ENCODE measurements around the gene GPR158. TPM values are rescaled to one million over a fixed set of nuclear protein-coding genes. Genes with fewer than 3 reads are reported as not detected.

GPR158 gene
- total RNA-seq, 1 donor from 2014 or later, result 0.34 TPM

DNA sequence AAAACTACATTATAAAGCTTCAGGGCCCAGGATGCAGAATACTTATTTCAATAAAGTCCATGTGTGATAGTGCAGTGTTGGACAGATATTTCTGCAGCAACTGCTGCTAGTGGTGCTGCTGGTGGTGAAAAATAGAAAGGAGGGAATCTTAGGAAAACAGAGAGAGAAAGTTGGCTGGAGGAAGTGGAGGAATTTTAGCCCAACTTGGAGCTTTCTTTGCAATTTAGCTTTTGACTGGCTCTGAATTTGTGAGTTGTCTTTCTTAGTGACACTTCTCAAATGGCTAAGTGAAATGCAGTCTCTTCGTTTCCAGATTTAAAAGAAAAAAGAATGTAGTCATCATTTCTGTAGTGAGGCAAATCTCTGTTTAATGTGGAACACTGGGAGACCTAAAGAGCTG is 45.4 kb downstream of the GPR158 start:
- Mint-ChIP-seq H3K9me3 (no peaks in the 10 kb centered on the region), H3K4me1 (ENCODE audit: low read depth) (no peaks in the 10 kb centered on the region), H3K27ac (no peak overlapping the region), H3K27me3 (ENCODE audit: low read depth) (no peaks in the 10 kb centered on the region), H3K36me3 (ENCODE audit: low read depth) (no peaks in the 10 kb centered on the region), H3K4me3 (ENCODE audit: low read depth) (no peak overlapping the region)
- intact Hi-C loops (cut with micrococcal nuclease), result no loop called here
- no peak for DNase-seq (ENCODE audit: low spot score)

DNA sequence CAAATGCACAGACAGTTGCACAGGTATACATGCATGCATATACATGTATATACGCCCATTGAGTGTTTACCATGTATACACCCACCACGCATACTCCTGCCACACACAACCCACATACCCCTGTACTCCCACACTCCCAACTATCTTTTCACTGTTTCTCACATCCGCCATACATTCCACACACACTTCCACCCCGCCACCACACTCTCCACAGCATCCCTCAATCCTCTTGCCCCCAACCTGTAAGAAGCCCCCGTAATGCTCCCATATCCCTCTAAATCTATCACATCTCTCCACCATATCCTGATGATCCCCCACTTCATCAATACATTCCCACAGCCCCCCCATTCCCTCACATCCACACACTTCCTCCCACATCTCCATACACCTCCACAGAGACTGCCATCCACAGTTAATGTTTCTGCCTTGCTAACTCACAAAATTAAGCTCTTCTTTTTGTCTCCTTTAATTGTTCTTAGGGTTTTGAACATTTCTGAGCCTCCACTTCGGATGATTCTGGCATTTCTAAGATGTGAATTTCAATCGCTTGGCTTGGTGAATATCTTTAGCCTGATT is 47.4 kb downstream of the GPR158 start:
- Mint-ChIP-seq H3K27me3 (ENCODE audit: low read depth) (no peaks in the 10 kb centered on the region), H3K27ac (no peak overlapping the region), H3K4me1 (ENCODE audit: low read depth) (no peaks in the 10 kb centered on the region), H3K9me3 (no peaks in the 10 kb centered on the region), H3K36me3 (ENCODE audit: low read depth) (no peaks in the 10 kb centered on the region), H3K4me3 (ENCODE audit: low read depth) (no peak overlapping the region)
- no peak for DNase-seq (ENCODE audit: low spot score)
- intact Hi-C loops (cut with micrococcal nuclease), result no loop called here

DNA sequence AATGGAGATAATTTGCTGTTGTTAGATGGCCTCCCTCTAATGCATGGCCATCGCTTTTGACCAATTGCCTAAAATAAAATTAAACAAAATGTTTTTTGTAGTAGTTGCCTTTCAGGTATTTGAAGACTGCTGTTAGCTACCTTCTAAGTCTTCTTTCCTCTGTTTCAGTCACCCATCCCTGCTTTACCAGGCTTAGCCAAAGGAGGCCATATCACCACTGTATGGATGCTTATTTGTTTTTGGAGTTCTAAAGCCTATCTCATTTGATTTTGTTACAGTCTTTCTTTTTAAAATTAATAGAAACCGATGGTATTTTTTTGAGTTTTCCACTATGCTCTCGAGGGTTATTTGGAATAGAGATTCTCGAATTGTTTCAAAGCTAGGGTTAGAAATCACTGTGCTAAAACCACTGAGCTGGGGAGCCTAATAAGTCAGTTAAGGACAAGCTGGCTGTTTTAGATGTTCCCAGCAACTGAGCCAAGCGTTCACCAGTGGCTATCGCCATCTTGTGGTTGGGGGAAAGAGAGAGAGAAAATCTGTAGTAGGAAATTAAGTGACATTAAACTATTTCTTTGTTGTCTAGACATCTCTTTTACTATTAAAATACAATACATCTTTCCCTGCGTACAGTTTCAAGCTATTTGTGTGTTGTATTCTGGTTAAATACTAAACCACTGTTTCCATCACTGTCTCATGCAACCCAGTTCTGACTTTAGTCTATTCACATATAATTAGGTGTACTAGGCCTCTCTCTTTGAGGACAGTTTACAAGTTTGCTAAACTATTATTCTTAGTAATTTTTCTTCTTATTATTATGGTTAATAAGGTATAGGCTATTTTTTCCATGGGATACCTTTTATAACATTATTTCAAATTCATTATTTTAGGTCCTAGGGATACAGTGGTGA is 52.2 kb downstream of the GPR158 start:
- H3K27ac Mint-ChIP-seq, result no peak overlapping the region
- no peaks in the 10 kb centered on the region for H3K36me3 Mint-ChIP-seq (ENCODE audit: low read depth)
- no peak for DNase-seq (ENCODE audit: low spot score)
- no peaks in the 10 kb centered on the region for H3K9me3 Mint-ChIP-seq
- intact Hi-C loops (cut with micrococcal nuclease), result loop anchor here (1.0 kb wide), 1 partner anchor 114 kb away; no protein-coding TSS in a partner anchor
- H3K27me3 Mint-ChIP-seq (ENCODE audit: low read depth), result no peaks in the 10 kb centered on the region
- H3K4me3 Mint-ChIP-seq (ENCODE audit: low read depth), result no peak overlapping the region
- no peaks in the 10 kb centered on the region for H3K4me1 Mint-ChIP-seq (ENCODE audit: low read depth)

DNA sequence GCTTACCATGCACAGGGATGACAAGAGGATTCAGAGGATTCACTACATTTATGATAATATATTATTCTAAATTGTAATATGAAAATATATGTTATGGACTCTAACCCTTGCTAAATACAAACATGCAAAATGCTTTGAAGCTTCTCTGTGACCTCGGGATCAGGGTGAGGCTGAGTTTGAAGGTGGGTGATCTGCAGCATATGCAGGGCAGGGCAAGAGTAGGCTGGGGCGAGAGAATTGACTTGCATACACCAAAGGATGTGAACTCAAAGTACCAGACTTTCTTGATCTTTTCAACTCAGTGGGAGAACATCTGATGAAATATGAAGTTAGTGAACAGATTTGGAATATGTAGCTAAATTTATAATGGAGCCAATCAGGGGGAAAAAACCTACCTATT is 57.0 kb downstream of the GPR158 start:
- DNase-seq (ENCODE audit: low spot score), result no peak
- H3K9me3 Mint-ChIP-seq, result no peaks in the 10 kb centered on the region
- H3K4me1 Mint-ChIP-seq (ENCODE audit: low read depth), result no peaks in the 10 kb centered on the region
- no peaks in the 10 kb centered on the region for H3K36me3 Mint-ChIP-seq (ENCODE audit: low read depth)
- H3K27me3 Mint-ChIP-seq (ENCODE audit: low read depth), result no peaks in the 10 kb centered on the region
- no peak overlapping the region for H3K4me3 Mint-ChIP-seq (ENCODE audit: low read depth)
- no peak overlapping the region for H3K27ac Mint-ChIP-seq
- intact Hi-C loops (cut with micrococcal nuclease), result no loop called here

DNA sequence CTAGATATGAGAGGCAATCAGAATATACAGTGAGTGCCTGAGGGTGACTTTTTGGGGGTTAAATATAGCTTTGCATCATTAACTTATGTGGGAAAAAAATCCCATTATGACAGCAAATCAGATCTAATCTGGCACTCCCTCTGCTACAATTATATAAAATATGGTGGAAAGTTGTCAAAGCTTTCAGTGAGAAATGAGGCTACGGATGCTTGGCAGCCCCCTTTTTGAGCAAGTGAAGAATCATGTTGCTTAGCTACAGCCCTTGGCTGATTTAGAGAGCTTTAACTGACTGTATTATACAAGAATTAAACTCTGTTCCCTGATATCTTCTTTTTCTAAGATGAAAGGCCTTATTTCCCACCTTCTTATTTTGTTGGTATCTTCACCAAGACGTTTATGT is 57.4 kb downstream of the GPR158 start:
- intact Hi-C loops (cut with micrococcal nuclease), result no loop called here

DNA sequence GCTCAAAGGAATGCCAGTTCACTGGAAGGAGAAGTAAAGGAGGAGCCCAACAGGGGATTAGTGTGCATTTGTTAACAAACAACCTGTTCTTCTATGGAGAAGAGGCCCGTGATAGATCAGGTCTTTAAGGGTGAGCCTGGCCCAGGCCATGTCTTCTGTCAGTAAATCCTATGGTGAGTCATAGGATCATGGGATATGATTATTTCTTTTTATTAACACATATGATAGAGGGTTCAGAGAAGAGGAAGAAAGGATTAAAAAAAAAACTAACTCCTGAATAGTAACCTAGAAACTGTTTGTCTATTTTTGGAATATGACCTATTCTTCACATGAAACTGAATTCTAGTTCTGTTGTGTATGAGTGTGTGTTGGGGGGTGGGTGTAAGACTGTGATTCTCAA is 70.4 kb downstream of the GPR158 start:
- H3K9me3 Mint-ChIP-seq, result peaks cover 4% of the 10 kb centered on the region
- intact Hi-C loops (cut with micrococcal nuclease), result no loop called here
- no peaks in the 10 kb centered on the region for H3K27me3 Mint-ChIP-seq (ENCODE audit: low read depth)
- no peak overlapping the region for H3K4me3 Mint-ChIP-seq (ENCODE audit: low read depth)
- H3K4me1 Mint-ChIP-seq (ENCODE audit: low read depth), result no peaks in the 10 kb centered on the region
- H3K36me3 Mint-ChIP-seq (ENCODE audit: low read depth), result no peaks in the 10 kb centered on the region
- no peak overlapping the region for H3K27ac Mint-ChIP-seq
- DNase-seq (ENCODE audit: low spot score), result no peak

More for the DNA sequence above, 57.4 kb downstream of the GPR158 start:
- Mint-ChIP-seq H3K4me1 (ENCODE audit: low read depth) (no peaks in the 10 kb centered on the region), H3K36me3 (ENCODE audit: low read depth) (no peaks in the 10 kb centered on the region), H3K4me3 (ENCODE audit: low read depth) (no peak overlapping the region), H3K27me3 (ENCODE audit: low read depth) (no peaks in the 10 kb centered on the region), H3K27ac (no peak overlapping the region), H3K9me3 (no peaks in the 10 kb centered on the region)
- no peak for DNase-seq (ENCODE audit: low spot score)

DNA sequence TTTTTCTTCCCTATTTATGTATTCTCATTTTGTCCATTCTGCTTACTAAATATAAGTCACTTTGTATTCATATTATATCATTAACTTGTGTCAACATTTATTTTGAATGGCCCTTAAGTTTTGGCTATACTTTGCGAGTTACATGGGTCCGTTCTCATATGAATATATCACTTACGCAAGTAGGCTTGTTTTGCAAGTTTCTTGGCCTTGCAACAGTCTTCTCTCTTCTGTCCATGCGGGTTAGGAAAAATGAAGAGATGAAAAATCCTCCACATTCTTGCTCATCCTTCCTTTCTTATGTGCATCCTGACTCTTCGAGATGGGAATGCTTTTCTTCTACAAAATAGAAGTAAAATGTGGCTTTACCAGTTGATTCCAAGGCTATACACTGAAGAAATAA is 82.8 kb downstream of the GPR158 start:
- H3K9me3 Mint-ChIP-seq, result no peaks in the 10 kb centered on the region
- DNase-seq (ENCODE audit: low spot score), result no peak
- H3K27me3 Mint-ChIP-seq (ENCODE audit: low read depth), result no peaks in the 10 kb centered on the region
- H3K4me1 Mint-ChIP-seq (ENCODE audit: low read depth), result no peaks in the 10 kb centered on the region
- H3K4me3 Mint-ChIP-seq (ENCODE audit: low read depth), result no peak overlapping the region
- H3K36me3 Mint-ChIP-seq (ENCODE audit: low read depth), result no peaks in the 10 kb centered on the region
- intact Hi-C loops (cut with micrococcal nuclease), result no loop called here
- H3K27ac Mint-ChIP-seq, result no peak overlapping the region

DNA sequence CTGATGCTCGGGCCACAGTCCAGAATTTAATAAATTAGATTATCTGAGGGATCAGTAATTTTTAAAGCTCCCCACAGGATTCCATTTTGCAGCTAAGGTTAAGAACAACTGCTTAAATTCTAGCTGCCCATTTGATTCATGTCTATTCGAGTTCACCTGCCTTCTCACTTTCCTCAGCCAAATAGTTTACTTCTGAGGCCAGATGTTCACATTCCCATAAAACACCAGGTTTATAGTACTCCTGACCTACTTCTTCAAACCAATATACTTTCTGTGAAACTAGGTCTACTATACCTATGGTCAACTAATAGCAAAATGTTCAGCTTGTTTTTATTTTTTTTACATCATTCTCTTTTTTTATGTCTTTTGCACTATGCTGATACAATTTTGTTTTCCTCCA is 86.3 kb downstream of the GPR158 start:
- Mint-ChIP-seq H3K4me3 (ENCODE audit: low read depth) (no peak overlapping the region), H3K4me1 (ENCODE audit: low read depth) (no peaks in the 10 kb centered on the region), H3K9me3 (no peaks in the 10 kb centered on the region), H3K27me3 (ENCODE audit: low read depth) (no peaks in the 10 kb centered on the region), H3K36me3 (ENCODE audit: low read depth) (no peaks in the 10 kb centered on the region), H3K27ac (no peak overlapping the region)
- intact Hi-C loops (cut with micrococcal nuclease), result no loop called here
- no peak for DNase-seq (ENCODE audit: low spot score)

DNA sequence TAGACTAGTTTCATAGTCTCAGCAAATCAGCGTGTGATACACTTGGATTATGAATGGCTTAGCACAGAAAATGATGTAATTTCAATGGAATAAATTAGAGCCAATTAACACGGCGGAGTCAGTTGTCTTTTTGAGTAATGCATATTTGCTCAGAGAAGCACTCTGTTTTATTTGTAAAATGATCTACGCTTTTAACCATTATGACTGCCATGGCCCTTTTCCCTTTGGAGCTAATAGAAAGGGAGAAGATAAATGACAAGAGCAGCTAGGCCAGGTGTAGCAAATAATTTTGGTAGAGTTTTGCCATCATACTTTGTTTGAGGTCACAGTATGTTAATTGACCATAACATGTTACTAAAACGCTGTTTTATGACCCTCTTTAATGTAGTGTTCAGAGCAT is 86.8 kb downstream of the GPR158 start:
- H3K4me3 Mint-ChIP-seq (ENCODE audit: low read depth), result no peak overlapping the region
- H3K36me3 Mint-ChIP-seq (ENCODE audit: low read depth), result no peaks in the 10 kb centered on the region
- intact Hi-C loops (cut with micrococcal nuclease), result no loop called here
- H3K27ac Mint-ChIP-seq, result no peak overlapping the region
- H3K4me1 Mint-ChIP-seq (ENCODE audit: low read depth), result no peaks in the 10 kb centered on the region
- no peaks in the 10 kb centered on the region for H3K27me3 Mint-ChIP-seq (ENCODE audit: low read depth)
- DNase-seq (ENCODE audit: low spot score), result no peak
- no peaks in the 10 kb centered on the region for H3K9me3 Mint-ChIP-seq

DNA sequence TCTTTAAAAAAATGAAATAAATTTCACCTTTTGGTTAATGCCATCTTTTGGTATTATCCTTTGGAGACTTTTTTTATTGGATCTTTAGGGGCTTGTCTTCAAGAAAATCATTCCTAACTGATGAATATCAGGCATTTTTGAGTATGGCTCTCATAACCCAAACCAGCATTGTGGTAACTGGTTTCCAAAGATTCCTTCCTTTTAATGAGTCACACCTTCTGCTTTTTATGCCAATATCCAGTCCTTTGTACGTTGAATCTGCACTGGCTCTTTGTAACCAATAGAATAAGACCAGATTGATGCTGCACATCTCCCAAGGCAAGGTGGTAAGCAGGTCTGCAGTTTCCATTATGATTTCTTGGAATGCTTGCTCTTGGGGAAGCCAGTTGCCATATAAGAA is 89.1 kb downstream of the GPR158 start:
- H3K4me3 Mint-ChIP-seq (ENCODE audit: low read depth), result no peak overlapping the region
- intact Hi-C loops (cut with micrococcal nuclease), result no loop called here
- H3K27ac Mint-ChIP-seq, result no peak overlapping the region
- H3K4me1 Mint-ChIP-seq (ENCODE audit: low read depth), result no peaks in the 10 kb centered on the region
- H3K36me3 Mint-ChIP-seq (ENCODE audit: low read depth), result no peaks in the 10 kb centered on the region
- no peaks in the 10 kb centered on the region for H3K27me3 Mint-ChIP-seq (ENCODE audit: low read depth)
- H3K9me3 Mint-ChIP-seq, result no peaks in the 10 kb centered on the region
- no peak for DNase-seq (ENCODE audit: low spot score)

DNA sequence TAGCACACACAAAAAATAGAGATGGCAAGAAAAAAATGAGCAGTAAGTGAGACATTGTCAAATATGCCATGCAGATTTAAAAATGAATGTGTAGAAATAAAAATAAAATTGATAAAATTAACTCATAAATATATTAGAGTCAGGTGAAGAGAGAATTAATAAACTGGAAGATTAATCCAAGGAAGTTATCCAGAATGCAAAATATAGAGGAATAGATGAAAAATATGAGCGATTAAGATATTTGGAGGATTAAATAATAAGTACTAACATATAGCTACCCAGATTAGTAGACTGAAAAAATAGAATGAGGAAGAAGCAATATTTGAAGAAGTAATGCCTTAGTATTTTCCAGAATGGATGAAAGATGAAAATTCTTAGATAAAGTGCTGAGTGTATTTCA is 103.4 kb downstream of the GPR158 start:
- intact Hi-C loops (cut with micrococcal nuclease), result no loop called here
- DNase-seq (ENCODE audit: low spot score), result no peak
- no peak overlapping the region for H3K4me3 Mint-ChIP-seq (ENCODE audit: low read depth)
- H3K27ac Mint-ChIP-seq, result no peak overlapping the region
- H3K4me1 Mint-ChIP-seq (ENCODE audit: low read depth), result no peaks in the 10 kb centered on the region
- no peaks in the 10 kb centered on the region for H3K36me3 Mint-ChIP-seq (ENCODE audit: low read depth)
- peaks cover 35% of the 10 kb centered on the region for H3K9me3 Mint-ChIP-seq
- no peaks in the 10 kb centered on the region for H3K27me3 Mint-ChIP-seq (ENCODE audit: low read depth)

DNA sequence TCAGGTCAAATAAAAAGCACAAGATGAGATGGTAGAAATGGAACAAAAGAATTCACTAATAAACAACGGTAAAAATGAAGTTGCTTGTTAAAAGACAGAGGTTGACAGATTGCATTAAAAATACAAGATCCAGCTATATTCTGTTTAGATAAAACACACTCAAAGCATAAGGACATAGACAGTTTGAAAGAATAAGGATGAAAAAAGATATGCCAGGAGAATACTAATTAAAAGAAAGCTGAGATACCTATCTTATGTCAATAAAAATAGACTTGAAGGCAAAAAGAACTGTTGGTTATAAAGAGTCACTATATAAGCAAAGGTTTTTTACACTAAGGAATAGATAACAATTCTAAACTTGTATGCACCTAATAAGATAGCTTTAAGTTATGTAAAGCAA is 105.3 kb downstream of the GPR158 start:
- Mint-ChIP-seq H3K36me3 (ENCODE audit: low read depth) (no peaks in the 10 kb centered on the region), H3K27ac (no peak overlapping the region), H3K4me1 (ENCODE audit: low read depth) (no peaks in the 10 kb centered on the region), H3K27me3 (ENCODE audit: low read depth) (no peaks in the 10 kb centered on the region), H3K4me3 (ENCODE audit: low read depth) (no peak overlapping the region), H3K9me3 (peaks cover 39% of the 10 kb centered on the region)
- intact Hi-C loops (cut with micrococcal nuclease), result no loop called here
- DNase-seq (ENCODE audit: low spot score), result no peak

DNA sequence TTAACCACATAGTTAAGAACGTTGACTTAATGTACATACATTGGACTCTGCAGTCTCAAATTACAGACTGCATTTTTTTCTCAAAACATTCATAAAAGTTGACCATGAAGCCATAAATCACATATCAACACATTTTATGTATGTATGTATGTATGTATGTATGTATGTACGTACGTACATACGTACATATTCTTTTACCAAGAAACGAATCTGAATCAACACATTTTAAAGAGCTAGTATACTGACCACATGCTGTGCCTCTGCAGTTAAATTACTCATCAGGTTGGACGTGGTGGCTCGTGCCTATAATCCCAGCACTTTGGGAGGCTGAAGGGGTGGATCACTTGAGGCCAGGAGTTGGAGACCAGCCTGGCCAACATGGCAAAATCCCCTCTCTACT is 105.8 kb downstream of the GPR158 start:
- Mint-ChIP-seq H3K9me3 (peaks cover 36% of the 10 kb centered on the region), H3K4me1 (ENCODE audit: low read depth) (no peaks in the 10 kb centered on the region), H3K27me3 (ENCODE audit: low read depth) (no peaks in the 10 kb centered on the region), H3K27ac (no peak overlapping the region), H3K36me3 (ENCODE audit: low read depth) (no peaks in the 10 kb centered on the region), H3K4me3 (ENCODE audit: low read depth) (no peak overlapping the region)
- no peak for DNase-seq (ENCODE audit: low spot score)
- intact Hi-C loops (cut with micrococcal nuclease), result no loop called here

Measured in activated T-helper 2 cell treated with anti-CD3 and anti-CD28 coated beads, Interferon-gamma antibody, Interleukin-2, Interleukin-4, amounts not matched to agents 10 μg/mL and 5 μg/mL and 100 μg/mL, durations not matched to agents 14 hours and 24 hours and 36 hours (primary cell).